22Rv1 (cell line): ENCODE data around the gene TSPAN16.
A peak's percentile ranks its signal among the peaks of the same experiment; 100 is the strongest.

ENCODE experiments used
- H3K27ac ChIP-seq: fragments of 450-650 bp; 2 replicates; pipeline ENCODE4 v1.5.1; 2017
- ZFX ChIP-seq: fragments of 450-650 bp; IDR thresholded peaks from 2 replicates; pipeline ENCODE4 v1.6.1; 2017; ENCODE audit warnings: antibody characterized with exemption, borderline replicate concordance
- TF ChIP-seq, protein P1 (sequence below): fragments of 450-650 bp; IDR thresholded peaks from 2 replicates; pipeline ENCODE4 v1.5.1; 2017; ENCODE audit warnings: mild to moderate bottlenecking

TSPAN16 gene

GRCh38 chr19:11281356-11282049, 14.5 kb upstream of the TSPAN16 start:
- TF ChIP-seq, protein P1, sequence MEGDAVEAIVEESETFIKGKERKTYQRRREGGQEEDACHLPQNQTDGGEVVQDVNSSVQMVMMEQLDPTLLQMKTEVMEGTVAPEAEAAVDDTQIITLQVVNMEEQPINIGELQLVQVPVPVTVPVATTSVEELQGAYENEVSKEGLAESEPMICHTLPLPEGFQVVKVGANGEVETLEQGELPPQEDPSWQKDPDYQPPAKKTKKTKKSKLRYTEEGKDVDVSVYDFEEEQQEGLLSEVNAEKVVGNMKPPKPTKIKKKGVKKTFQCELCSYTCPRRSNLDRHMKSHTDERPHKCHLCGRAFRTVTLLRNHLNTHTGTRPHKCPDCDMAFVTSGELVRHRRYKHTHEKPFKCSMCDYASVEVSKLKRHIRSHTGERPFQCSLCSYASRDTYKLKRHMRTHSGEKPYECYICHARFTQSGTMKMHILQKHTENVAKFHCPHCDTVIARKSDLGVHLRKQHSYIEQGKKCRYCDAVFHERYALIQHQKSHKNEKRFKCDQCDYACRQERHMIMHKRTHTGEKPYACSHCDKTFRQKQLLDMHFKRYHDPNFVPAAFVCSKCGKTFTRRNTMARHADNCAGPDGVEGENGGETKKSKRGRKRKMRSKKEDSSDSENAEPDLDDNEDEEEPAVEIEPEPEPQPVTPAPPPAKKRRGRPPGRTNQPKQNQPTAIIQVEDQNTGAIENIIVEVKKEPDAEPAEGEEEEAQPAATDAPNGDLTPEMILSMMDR = no peak
- no peak for TF ChIP-seq ZFX
- H3K27ac ChIP-seq = no peak overlapping the region

GRCh38 chr19:11284515-11284914, 11.4 kb upstream of the TSPAN16 start:
- H3K27ac ChIP-seq = no peak overlapping the region
- TF ChIP-seq, protein P1 = no peak
- no peak for TF ChIP-seq ZFX

DNA sequence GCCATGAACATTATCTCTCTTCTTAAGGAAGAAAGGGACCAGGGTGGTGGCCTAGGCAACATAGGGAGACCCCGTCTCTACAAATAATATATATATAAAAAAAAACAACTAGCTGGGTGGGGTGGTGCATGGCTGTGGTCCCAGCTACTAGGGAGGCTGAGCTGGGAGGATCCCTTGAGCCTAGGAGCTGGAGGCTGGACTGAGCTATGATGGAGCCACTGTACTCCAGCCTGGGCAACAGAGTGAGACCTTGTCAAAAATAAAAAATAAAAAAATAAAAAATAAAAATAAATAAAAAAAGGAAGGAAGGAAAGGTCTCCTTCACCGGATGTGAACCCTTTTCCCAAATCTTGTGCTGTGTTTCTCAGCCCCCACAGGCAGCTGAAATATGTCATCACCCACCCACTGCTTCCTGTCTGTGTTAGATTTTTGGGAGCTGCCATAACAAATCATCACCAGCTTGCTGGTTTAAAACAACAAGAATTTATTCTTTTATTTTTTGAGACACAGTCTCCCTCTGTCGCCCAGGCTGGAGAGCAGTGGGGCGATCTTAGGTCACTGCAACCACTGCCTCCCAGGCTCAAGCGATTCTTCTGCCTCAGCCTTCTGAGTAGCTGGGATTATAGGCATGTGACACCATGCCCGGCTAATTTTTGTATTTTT, 9.5 kb upstream of the TSPAN16 start:
- TF ChIP-seq ZFX = no peak
- TF ChIP-seq, protein P1 = no peak
- H3K27ac ChIP-seq = no peak overlapping the region

DNA sequence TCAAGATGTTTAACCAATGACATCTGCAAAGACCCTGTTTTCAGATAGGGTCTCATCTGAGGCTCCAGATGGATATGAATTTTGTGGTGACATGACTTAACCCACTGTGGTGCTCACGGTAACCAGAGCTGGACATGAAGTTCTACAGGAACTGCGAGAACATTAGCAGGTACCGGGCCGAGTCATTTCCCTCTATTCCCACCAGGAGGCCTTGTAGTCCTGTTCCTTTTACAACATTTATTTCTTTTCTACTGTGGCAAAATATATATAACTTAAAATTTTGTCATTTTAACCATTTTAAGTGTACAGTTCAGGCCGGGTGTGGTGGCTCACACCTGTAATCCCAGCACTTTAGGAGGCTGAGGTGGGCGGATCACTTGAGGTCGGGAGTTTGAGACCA, 7.6 kb upstream of the TSPAN16 start:
- no peak overlapping the region for H3K27ac ChIP-seq
- TF ChIP-seq ZFX = no peak
- TF ChIP-seq, protein P1 = peak; percentile 31

GRCh38 chr19:11290256-11290655, 5.7 kb upstream of the TSPAN16 start:
- no peak overlapping the region for H3K27ac ChIP-seq
- TF ChIP-seq, protein P1 = no peak
- TF ChIP-seq ZFX = no peak

- no peak for TF ChIP-seq ZFX
- TF ChIP-seq, protein P1 = no peak
- H3K27ac ChIP-seq = no peak overlapping the region
Observed at GRCh38 chr19:11291415-11291814, 4.5 kb upstream of the TSPAN16 start.

DNA sequence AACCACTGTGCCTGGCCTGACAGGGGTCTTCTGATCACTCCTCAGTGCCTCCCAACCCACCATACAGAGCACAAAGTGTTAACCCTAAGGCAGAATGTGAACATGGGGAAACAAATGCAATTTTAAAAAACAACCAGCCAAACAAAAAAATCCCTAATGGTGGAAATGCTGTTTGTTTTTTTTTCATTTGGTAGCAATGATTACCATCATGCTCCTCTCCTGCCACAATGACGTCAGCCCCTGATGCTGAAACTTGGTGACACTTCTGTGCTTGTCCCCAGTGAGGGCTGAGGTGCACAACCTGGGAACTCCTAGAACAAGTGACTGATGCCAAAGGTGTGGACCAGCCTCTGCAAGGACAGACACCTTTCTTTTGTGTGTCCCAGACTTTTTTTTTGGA, 4.0 kb upstream of the TSPAN16 start:
- TF ChIP-seq, protein P1 = no peak
- TF ChIP-seq ZFX = no peak
- H3K27ac ChIP-seq = no peak overlapping the region
